OCI-LY7 (cell line): ENCODE results near the gene GGN. TPM values are rescaled to one million over a fixed set of nuclear protein-coding genes. Genes with fewer than 3 reads are reported as not detected.
"Not testable (repeated sequence)": the region's sequence is repeated elsewhere in the genome, so short reads cannot be mapped to it uniquely, and the experiment has no call there.

Experiments
- BruUV-seq: library from RNA; stranded (reverse); fragments of 400-500 nt; replicated peaks from 2 replicates; lab custom pipeline; 2021; lab: Mats Ljungman, UMichigan
- CTCF ChIA-PET: fragments of 300-600 bp; sonication (Branson Sonifier 250); formaldehyde crosslinking; loops from one replicate; lab custom pipeline; 2022; ENCODE audit warnings: antibody characterized with exemption; ENCODE audit not compliant: unreplicated experiment; lab: Charles Lee
- POLR2A ChIA-PET: fragments of 300-600 bp; sonication (Branson Sonifier 250); formaldehyde crosslinking; loops from one replicate; lab custom pipeline; 2022; ENCODE audit warnings: antibody characterized with exemption; lab: Charles Lee
- DNase-seq: peaks from one replicate; pipeline ENCODE4 v3.0.0-alpha.2; 2015; ENCODE audit warnings: low spot score
- H2AFZ ChIP-seq: fragments of 200-600 bp; sonication (generic), shearing (Covaris generic); 2 replicates; pipeline ENCODE4 v1.6.1; 2014; ENCODE audit warnings: mild to moderate bottlenecking, antibody characterized with exemption, low read length, moderate library complexity
- H3K27ac ChIP-seq: fragments of 200-600 bp; sonication (generic); 2 replicates; pipeline ENCODE4 v1.5.1; 2014; ENCODE audit warnings: mixed run types, low read depth, mild to moderate bottlenecking, moderate library complexity, low read length, inconsistent platforms; ENCODE audit not compliant: poor library complexity, severe bottlenecking
- H3K36me3 ChIP-seq: fragments of 200-600 bp; sonication (generic); 2 replicates; pipeline ENCODE4 v1.6.1; 2014; ENCODE audit warnings: mild to moderate bottlenecking, antibody characterized with exemption, low read length, moderate library complexity, mixed read lengths; ENCODE audit not compliant: insufficient read depth
- H3K4me1 ChIP-seq: fragments of 200-600 bp; sonication (generic); 2 replicates; pipeline ENCODE4 v1.5.1; 2014; ENCODE audit warnings: mild to moderate bottlenecking, low read length; ENCODE audit not compliant: insufficient read depth, poor library complexity, severe bottlenecking
- H3K4me2 ChIP-seq: fragments of 200-600 bp; sonication (generic); 2 replicates; pipeline ENCODE4 v1.6.1; 2014; ENCODE audit warnings: mild to moderate bottlenecking, low read length
- H3K4me3 ChIP-seq: fragments of 200-600 bp; sonication (generic); 2 replicates; pipeline ENCODE4 v1.5.1; 2014; ENCODE audit warnings: mild to moderate bottlenecking, low read depth, low read length; ENCODE audit not compliant: poor library complexity, severe bottlenecking
- H3K79me2 ChIP-seq: fragments of 200-600 bp; sonication (generic); 2 replicates; pipeline ENCODE4 v1.6.1; 2016; ENCODE audit warnings: low read depth, mild to moderate bottlenecking, low read length, moderate library complexity, mixed read lengths; ENCODE audit not compliant: insufficient read depth
- H3K9me2 ChIP-seq: fragments of 200-600 bp; sonication (generic); 2 replicates; pipeline ENCODE4 v1.6.1; 2016; ENCODE audit warnings: mild to moderate bottlenecking, low read length, mixed read lengths; ENCODE audit not compliant: insufficient read depth
- H3K9me3 ChIP-seq: fragments of 200-600 bp; sonication (generic); 2 replicates; pipeline ENCODE4 v1.6.1; 2014; ENCODE audit warnings: mild to moderate bottlenecking, mixed run types, low read length, mixed read lengths
- H4K20me1 ChIP-seq: fragments of 200-600 bp; sonication (generic); 2 replicates; pipeline ENCODE4 v1.6.1; 2014; ENCODE audit warnings: mild to moderate bottlenecking, antibody characterized with exemption, low read length, moderate library complexity, mixed read lengths; ENCODE audit not compliant: insufficient read depth
- EZH2phosphoT487 ChIP-seq: fragments of 200-600 bp; sonication (generic); IDR thresholded peaks from 2 replicates; pipeline ENCODE4 v1.6.1; 2018; ENCODE audit warnings: low read depth, borderline replicate concordance, mild to moderate bottlenecking, mixed run types, antibody characterized with exemption, low read length, moderate library complexity, mixed read lengths
- intact Hi-C: fragments of 100-400 bp; cut with micrococcal nuclease; formaldehyde crosslinking; loops from one replicate; pipeline ENCODE4 v1.10.0; 2022; ENCODE audit not compliant: unreplicated experiment
- total RNA-seq, 2 experiments: library from RNA; depleted of rRNA in 1 of 2; stranded (reverse); fragments of >200 nt in 1 of 2; shearing (Covaris generic) in 1 of 2; gene quantifications; 2 replicates each; pipeline ENCODE4 v1.2.3, GENCODE V29; 2014 to 2022
- TF ChIP-seq, protein P1 (sequence below): fragments of 200-600 bp; sonication (generic); conservative IDR thresholded peaks from 2 replicates; pipeline ENCODE4 v1.5.1; 2014; ENCODE audit warnings: mild to moderate bottlenecking, antibody characterized with exemption, low read length, moderate library complexity, mixed read lengths

Gene GGN
- total RNA-seq, 2 experiments from 2014 or later, result not detected

DNA sequence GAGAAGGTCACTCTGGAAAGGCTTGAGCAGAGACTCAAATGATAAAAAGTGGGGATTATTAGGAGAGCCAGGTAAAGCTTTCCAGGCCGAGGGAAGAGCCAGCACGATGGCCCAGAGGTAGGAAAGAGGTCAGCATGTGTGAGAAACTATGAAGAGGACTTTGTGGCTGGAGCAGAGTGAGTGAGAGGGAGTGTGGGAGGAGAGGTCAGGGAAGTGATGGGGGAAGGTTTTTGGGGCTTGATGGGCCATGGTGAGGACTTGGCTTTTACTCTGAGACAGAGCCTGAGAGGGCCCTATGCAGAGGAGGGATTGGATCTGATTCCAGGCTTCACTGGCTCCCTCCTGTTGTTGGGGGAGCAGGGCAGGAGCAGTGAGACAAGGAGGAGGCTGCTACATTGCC is 46.9 kb downstream of the GGN start:
- peaks cover 5% of the 10 kb centered on the region for H3K4me1 ChIP-seq
- TF ChIP-seq EZH2phosphoT487, result no peak
- CTCF ChIA-PET, result no interaction called here
- BruUV-seq, result no TSS peak
- H3K9me3 ChIP-seq, result no peaks in the 10 kb centered on the region
- intact Hi-C loops, result no loop called here
- H2AFZ ChIP-seq, result no peak overlapping the region
- H3K9me2 ChIP-seq, result no peaks in the 10 kb centered on the region
- POLR2A ChIA-PET, result no interaction called here
- H3K4me2 ChIP-seq, result no peak overlapping the region
- no peaks in the 10 kb centered on the region for H4K20me1 ChIP-seq
- no peak for DNase-seq
- H3K27ac ChIP-seq, result no peak overlapping the region
- no peaks in the 10 kb centered on the region for H3K36me3 ChIP-seq
- no peaks in the 10 kb centered on the region for H3K79me2 ChIP-seq
- H3K4me3 ChIP-seq, result no peak overlapping the region

DNA sequence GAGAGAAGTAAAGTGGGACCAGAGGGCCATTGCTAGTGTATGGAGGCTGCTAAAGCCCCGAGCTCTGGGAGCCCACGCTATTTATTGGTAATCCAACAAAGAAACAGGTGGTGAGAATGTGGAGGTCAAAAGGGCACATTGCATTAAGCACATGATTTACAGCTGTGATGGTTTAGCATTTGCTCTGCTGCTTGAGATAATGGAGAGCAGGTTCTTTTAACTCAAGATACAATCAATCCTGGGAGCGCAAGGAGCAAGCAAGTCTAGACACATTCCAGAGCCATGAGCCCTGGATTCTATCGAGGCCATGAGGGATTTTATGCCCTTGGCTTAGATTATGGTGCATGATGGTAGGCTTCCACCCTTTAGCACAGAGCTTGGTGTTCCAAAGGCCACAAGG is 48.8 kb downstream of the GGN start:
- H2AFZ ChIP-seq, CTCF ChIA-PET, BruUV-seq, H3K79me2 ChIP-seq, H3K36me3 ChIP-seq, H4K20me1 ChIP-seq, H3K9me2 ChIP-seq, POLR2A ChIA-PET, H3K4me3 ChIP-seq, H3K27ac ChIP-seq, H3K4me2 ChIP-seq, DNase-seq, H3K9me3 ChIP-seq, intact Hi-C loops, H3K4me1 ChIP-seq: not testable (repeated sequence)

DNA sequence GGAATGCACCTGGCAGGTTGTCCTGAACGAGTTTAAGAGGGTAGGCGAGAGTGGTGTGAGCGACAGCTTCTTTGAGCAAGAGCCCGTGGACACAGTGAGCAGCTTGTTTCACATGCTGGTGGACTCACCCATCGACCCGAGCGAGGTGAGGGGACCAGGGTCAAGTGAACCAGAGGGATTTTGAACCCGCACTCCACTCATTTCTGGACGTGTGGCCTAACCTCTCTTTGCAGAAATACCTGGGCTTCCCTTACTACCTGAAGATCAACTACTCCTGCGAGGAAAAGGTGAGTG is 50.5 kb downstream of the GGN start:
- H3K9me2 ChIP-seq, result no peaks in the 10 kb centered on the region
- no peak for TF ChIP-seq EZH2phosphoT487
- TF ChIP-seq, protein P1, sequence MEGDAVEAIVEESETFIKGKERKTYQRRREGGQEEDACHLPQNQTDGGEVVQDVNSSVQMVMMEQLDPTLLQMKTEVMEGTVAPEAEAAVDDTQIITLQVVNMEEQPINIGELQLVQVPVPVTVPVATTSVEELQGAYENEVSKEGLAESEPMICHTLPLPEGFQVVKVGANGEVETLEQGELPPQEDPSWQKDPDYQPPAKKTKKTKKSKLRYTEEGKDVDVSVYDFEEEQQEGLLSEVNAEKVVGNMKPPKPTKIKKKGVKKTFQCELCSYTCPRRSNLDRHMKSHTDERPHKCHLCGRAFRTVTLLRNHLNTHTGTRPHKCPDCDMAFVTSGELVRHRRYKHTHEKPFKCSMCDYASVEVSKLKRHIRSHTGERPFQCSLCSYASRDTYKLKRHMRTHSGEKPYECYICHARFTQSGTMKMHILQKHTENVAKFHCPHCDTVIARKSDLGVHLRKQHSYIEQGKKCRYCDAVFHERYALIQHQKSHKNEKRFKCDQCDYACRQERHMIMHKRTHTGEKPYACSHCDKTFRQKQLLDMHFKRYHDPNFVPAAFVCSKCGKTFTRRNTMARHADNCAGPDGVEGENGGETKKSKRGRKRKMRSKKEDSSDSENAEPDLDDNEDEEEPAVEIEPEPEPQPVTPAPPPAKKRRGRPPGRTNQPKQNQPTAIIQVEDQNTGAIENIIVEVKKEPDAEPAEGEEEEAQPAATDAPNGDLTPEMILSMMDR, result no peak
- no peaks in the 10 kb centered on the region for H4K20me1 ChIP-seq
- peak overlapping the region; percentile 79 for H3K4me3 ChIP-seq
- intact Hi-C loops, result no loop called here
- H3K4me2 ChIP-seq, result peak overlapping the region; percentile 92
- no peak for DNase-seq
- no peaks in the 10 kb centered on the region for H3K36me3 ChIP-seq
- CTCF ChIA-PET, result no interaction called here
- H3K79me2 ChIP-seq, result no peaks in the 10 kb centered on the region
- POLR2A ChIA-PET, result no interaction called here
- H3K27ac ChIP-seq, result no peak overlapping the region
- H3K4me1 ChIP-seq, result peaks cover 5% of the 10 kb centered on the region
- H3K9me3 ChIP-seq, result no peaks in the 10 kb centered on the region
- peak overlapping the region; percentile 92; the same call in 1 of the 2 replicates for H2AFZ ChIP-seq
- BruUV-seq, result no TSS peak
